Endothelial cell of umbilical vein (primary cell): Measurements from ENCODE around the gene SMC3. TPM values are rescaled to one million over a fixed set of nuclear protein-coding genes. Genes with fewer than 3 reads are reported as not detected.

Source experiments
- Bru-seq: library from RNA; stranded (reverse); fragments of 400-500 nt; gene quantifications from one replicate; lab custom pipeline; 2021; lab: Mats Ljungman, UMichigan
- BruChase-seq, 2 experiments: library from RNA; stranded (reverse); fragments of 400-500 nt; gene quantifications; one replicate each; lab custom pipeline; 2021; lab: Mats Ljungman, UMichigan
- BruUV-seq: library from RNA; stranded (reverse); fragments of 400-500 nt; replicated peaks from 2 replicates; lab custom pipeline; 2021; lab: Mats Ljungman, UMichigan
- CTCF ChIA-PET: fragments of 300-600, 350-600 bp; sonication (Branson Sonifier 250); formaldehyde crosslinking; loops from one replicate; lab custom pipeline; 2021; ENCODE audit warnings: antibody characterized with exemption, inconsistent platforms; lab: Charles Lee
- POLR2A ChIA-PET: fragments of 300-600, 350-600 bp; sonication (Branson Sonifier 250); formaldehyde crosslinking; loops from one replicate; lab custom pipeline; 2021; ENCODE audit warnings: antibody characterized with exemption, inconsistent platforms; lab: Charles Lee
- DNase-seq: peaks from one replicate; pipeline ENCODE4 v3.0.0-alpha.2; 2011; ENCODE audit warnings: low read depth, low spot score
- FAIRE-seq: peaks from 2 replicates; lab custom pipeline; 2011; peaks lifted over from hg19 to GRCh38; lab: Jason Lieb, UNC
- H2AFZ ChIP-seq: 2 replicates; pipeline ENCODE4 v1.6.0; 2012; ENCODE audit warnings: low read depth, low read length, control low read depth, inconsistent platforms
- H3K27ac ChIP-seq: 2 replicates; pipeline ENCODE4 v1.5.1; 2011; ENCODE audit warnings: low read depth, mild to moderate bottlenecking, control low read depth, low read length, moderate library complexity; ENCODE audit not compliant: insufficient read depth
- H3K27me3 ChIP-seq, 2 experiments: 2 replicates each; pipeline versions ENCODE4 v1.6.0 to v1.6.1; 2011; ENCODE audit warnings: low read length in 2 of 2, mixed read lengths in 1 of 2; ENCODE audit not compliant: control insufficient read depth in 2 of 2, insufficient read depth in 2 of 2
- H3K36me3 ChIP-seq, 2 experiments: 2 replicates in 1 of 2; 3 replicates in 1 of 2; pipeline ENCODE4 v1.5.1; 2011; ENCODE audit warnings: low read length in 2 of 2, mild to moderate bottlenecking in 1 of 2, moderate library complexity in 1 of 2; ENCODE audit not compliant: control insufficient read depth in 2 of 2, insufficient read depth in 2 of 2; ENCODE audit errors: extremely low read depth in 1 of 2
- H3K4me1 ChIP-seq: 3 replicates; pipeline ENCODE4 v1.5.1; 2011; ENCODE audit warnings: mild to moderate bottlenecking, low read length; ENCODE audit not compliant: control insufficient read depth, insufficient read depth; ENCODE audit errors: extremely low read depth
- H3K4me2 ChIP-seq: 2 replicates; pipeline ENCODE4 v1.6.1; 2011; ENCODE audit warnings: low read length, control low read depth, mixed read lengths; ENCODE audit not compliant: insufficient read depth
- H3K4me3 ChIP-seq, 3 experiments: fragments of 200-600 bp in 1 of 3; sonication (generic), shearing (Covaris generic) in 1 of 3; replicated peaks in 1 of 3; 2 replicates each; pipeline ENCODE4 v1.5.1; 2011 to 2016; ENCODE audit warnings: control low read depth in 3 of 3, low read length in 3 of 3, mild to moderate bottlenecking in 2 of 3, inconsistent platforms in 1 of 3, low read depth in 1 of 3, moderate library complexity in 1 of 3; ENCODE audit not compliant: insufficient read depth in 1 of 3
- H3K79me2 ChIP-seq: 2 replicates; pipeline ENCODE4 v1.6.0; 2012; ENCODE audit warnings: low read length, inconsistent platforms; ENCODE audit not compliant: control insufficient read depth, insufficient read depth
- H3K9ac ChIP-seq: replicated peaks from 2 replicates; pipeline ENCODE3; 2011; ENCODE audit warnings: low read length, control low read depth; ENCODE audit not compliant: insufficient read depth; ENCODE audit errors: extremely low read depth
- H3K9me1 ChIP-seq: replicated peaks from 3 replicates; pipeline ENCODE4 v1.6.0; 2011; ENCODE audit warnings: mild to moderate bottlenecking, low read length; ENCODE audit not compliant: control insufficient read depth, insufficient read depth; ENCODE audit errors: extremely low read depth
- H3K9me3 ChIP-seq: replicated peaks from 2 replicates; pipeline ENCODE4 v1.5.1; 2012; ENCODE audit warnings: low read length, inconsistent platforms; ENCODE audit not compliant: control insufficient read depth, insufficient read depth
- H4K20me1 ChIP-seq: replicated peaks from 2 replicates; pipeline ENCODE3; 2011; ENCODE audit warnings: mild to moderate bottlenecking, low read length; ENCODE audit not compliant: control insufficient read depth, insufficient read depth; ENCODE audit errors: extremely low read depth
- EZH2 ChIP-seq: IDR thresholded peaks from 2 replicates; pipeline ENCODE4 v1.6.1; 2012; ENCODE audit warnings: borderline replicate concordance, low read depth, mild to moderate bottlenecking, moderate library complexity, low read length, inconsistent platforms; ENCODE audit not compliant: severe bottlenecking
- FOS ChIP-seq: IDR thresholded peaks from 2 replicates; pipeline ENCODE4 v1.6.1; 2011; ENCODE audit warnings: mild to moderate bottlenecking, low read length, moderate library complexity, borderline replicate concordance; ENCODE audit not compliant: insufficient read depth
- GATA2 ChIP-seq: IDR thresholded peaks from 2 replicates; pipeline ENCODE4 v1.7.0; 2011; ENCODE audit warnings: low read depth, mild to moderate bottlenecking, moderate library complexity, mixed read lengths, low read length; ENCODE audit not compliant: insufficient read length, insufficient read depth
- JUN ChIP-seq: IDR thresholded peaks from 2 replicates; pipeline ENCODE4 v1.6.1; 2011; ENCODE audit warnings: borderline replicate concordance, low read depth; ENCODE audit not compliant: insufficient read length, insufficient read depth
- MYC ChIP-seq: IDR thresholded peaks from one replicate; pipeline ENCODE4 v1.6.1; 2011; ENCODE audit warnings: mild to moderate bottlenecking, low read depth, low read length
- POLR2A ChIP-seq: IDR thresholded peaks from 2 replicates; pipeline ENCODE4 v1.6.1; 2012; ENCODE audit warnings: low read depth, mild to moderate bottlenecking, control low read depth, low read length
- POLR2AphosphoS5 ChIP-seq: IDR thresholded peaks from 2 replicates; pipeline ENCODE4 v1.6.1; 2012; ENCODE audit warnings: low read depth, mild to moderate bottlenecking, control low read depth, low read length, moderate library complexity; ENCODE audit not compliant: insufficient read depth
- dilution Hi-C: fragments of 300-500 bp; cut with MboI; formaldehyde crosslinking; loops from one replicate; pipeline ENCODE4 v1.15.0; 2019; ENCODE audit warnings: low sequenced_read_pairs; ENCODE audit not compliant: extremely low pct_ligation_motif_present
- intact Hi-C: fragments of 100-400 bp; cut with micrococcal nuclease; formaldehyde crosslinking; loops from one replicate; pipeline ENCODE4 v1.10.0; 2022
- long read RNA-seq: library from polyadenylated mRNA; stranded (forward); transcript quantifications from one replicate; pipeline ENCODE4 v2.0.0, GENCODE V29; 2021
- polyA minus RNA-seq, 3 experiments: library from RNA; depleted of rRNA, polyadenylated mRNA; stranded (reverse); fragments of >200 nt; gene quantifications; 1 replicate in 1 of 3; 2 replicates in 2 of 3; pipeline ENCODE4 v1.2.3, GENCODE V29; 2011
- polyA plus RNA-seq, 4 experiments: library from polyadenylated mRNA; depleted of rRNA in 3 of 4; stranded (reverse) in 3 of 4; unstranded in 1 of 4; fragments of >200 nt; gene quantifications; 2 replicates each; pipeline versions ENCODE4 v1.2.1 to v1.2.3, GENCODE V29; 2011 to 2012; ENCODE audit warnings: missing spikeins in 1 of 4
- total RNA-seq: library from RNA; stranded (reverse); gene quantifications from 2 replicates; pipeline ENCODE4 v1.2.3, GENCODE V29; 2021
- TF ChIP-seq, protein P1 (sequence below): IDR thresholded peaks from 2 replicates; pipeline ENCODE4 v1.6.1; 2011; ENCODE audit not compliant: insufficient read depth, insufficient read length
- TF ChIP-seq, protein P2 (sequence below), 2 donors: IDR thresholded peaks; 1 replicate in 1 of 2; 2 replicates in 1 of 2; pipeline ENCODE4 v1.5.1; 2011; ENCODE audit warnings: low read length in 2 of 2, mild to moderate bottlenecking in 2 of 2, moderate library complexity in 2 of 2, control low read depth in 1 of 2, inconsistent platforms in 1 of 2, low read depth in 1 of 2; ENCODE audit not compliant: insufficient read depth in 1 of 2; ENCODE audit errors: extremely low read depth in 1 of 2

Gene SMC3
- total RNA-seq (44.2 and 45.0 TPM in 2 replicates), polyA plus RNA-seq (3.1 and 5.5 TPM in 2 replicates), polyA minus RNA-seq (8.4 and 8.5 TPM in 2 replicates), Bru-seq, nascent RNA (percentile 93 among the genes with signal in this experiment), BruChase-seq, experiment 1, labeled RNA remaining after a 6-hour chase (percentile 94 among the genes with signal in this experiment), BruChase-seq, experiment 2, labeled RNA remaining after a 2-hour chase (percentile 90 among the genes with signal in this experiment)
- polyA plus RNA-seq (2011; cell fraction: cytosol; rRNA removed) = 10.8 and 12.9 TPM in 2 replicates
- polyA plus RNA-seq (2011; cell fraction: nucleus; rRNA removed) = 10.5 and 16.9 TPM in 2 replicates
- polyA plus RNA-seq (2012) = 29.2 and 38.9 TPM in 2 replicates
- 19.0 TPM for polyA minus RNA-seq (2011; cell fraction: cytosol; rRNA and poly(A)+ RNA removed)
- 5.5 and 8.2 TPM in 2 replicates for polyA minus RNA-seq (2011; cell fraction: nucleus; rRNA and poly(A)+ RNA removed)
- long read RNA-seq, full-length matches to known transcripts = 91 of 104 reads
- long read RNA-seq, partial matches to known transcripts = 10 of 104 reads
- long read RNA-seq, other reads (novel, unspliced or antisense) = 3 of 104 reads

DNA sequence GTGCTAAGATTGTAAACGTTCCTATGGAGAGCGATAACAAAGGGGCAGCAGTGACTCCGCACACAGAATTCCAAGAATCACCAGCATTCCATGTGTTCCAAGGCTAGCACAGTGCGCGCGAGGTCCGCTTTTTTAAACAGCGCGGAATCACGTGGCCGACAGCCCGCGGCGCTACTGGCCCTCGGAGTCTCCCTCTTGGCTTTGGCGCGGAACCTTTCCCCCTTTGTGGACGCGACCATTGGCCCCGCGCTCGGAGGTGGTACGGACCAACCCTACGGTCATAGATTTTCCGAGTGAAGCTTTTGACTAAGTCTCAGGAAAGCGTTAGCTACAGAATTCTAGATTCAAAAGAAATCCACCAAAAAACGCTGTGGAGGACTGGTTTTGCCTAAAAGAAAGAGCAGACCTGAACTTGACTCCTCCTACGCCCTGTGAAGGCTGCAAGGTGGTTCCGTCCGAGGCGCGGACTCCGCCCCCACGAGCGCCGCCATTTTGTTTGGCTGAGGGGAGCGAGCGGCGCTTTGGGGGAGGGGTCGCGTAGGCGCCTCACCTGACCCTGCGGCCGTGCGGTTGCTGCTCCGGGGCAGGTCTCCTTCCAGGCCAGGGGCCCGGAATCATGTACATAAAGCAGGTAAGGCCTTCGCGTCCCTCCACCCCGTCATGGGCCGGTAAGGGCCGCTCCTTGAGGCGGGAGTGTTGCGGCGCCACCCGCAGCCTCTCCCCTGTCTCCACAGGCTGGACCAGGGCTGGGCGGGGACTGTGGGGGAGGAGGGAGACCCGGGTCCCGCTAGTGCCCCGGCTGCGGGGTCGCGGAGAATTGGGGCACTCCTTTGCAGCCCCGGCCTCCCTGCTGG, at the start of gene SMC3:
Gene SMC3 (plus strand): TSS at position 495 of the 854 bp plus-strand sequence. CDS start 122 bp downstream, at position 617.
- Histone ChIP-seq H3K27ac (peak within 1 kb of the TSS; percentile 96), H4K20me1 (no peaks in the 10 kb centered on the region), H2AFZ (peak within 1 kb of the TSS; percentile 83), H3K9me1 (no peaks in the 10 kb centered on the region), H3K27me3 (peaks cover 0 to 1% of the 10 kb centered on the region in 2 experiments), H3K36me3 (no peaks in the 10 kb centered on the region), H3K79me2 (peaks cover 47% of the 10 kb centered on the region), H3K9me3 (no peaks in the 10 kb centered on the region), H3K9ac (peak within 1 kb of the TSS; percentile 93), H3K4me3 (peak within 1 kb of the TSS; percentile 65 to 95 (median 90)), H3K4me1 (peaks cover 14% of the 10 kb centered on the region), H3K4me2 (peak within 1 kb of the TSS; percentile 95)
- peak; percentile 96 for DNase-seq
- CTCF ChIA-PET = no interaction called here
- TF ChIP-seq MYC (peak; percentile 82), GATA2 (no peak), EZH2 (no peak), POLR2A (peak; percentile 61), POLR2AphosphoS5 (peak; percentile 45), FOS (no peak), JUN (no peak)
- TF ChIP-seq, protein P1, sequence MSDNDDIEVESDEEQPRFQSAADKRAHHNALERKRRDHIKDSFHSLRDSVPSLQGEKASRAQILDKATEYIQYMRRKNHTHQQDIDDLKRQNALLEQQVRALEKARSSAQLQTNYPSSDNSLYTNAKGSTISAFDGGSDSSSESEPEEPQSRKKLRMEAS = peak; percentile 99
- TF ChIP-seq, protein P2, sequence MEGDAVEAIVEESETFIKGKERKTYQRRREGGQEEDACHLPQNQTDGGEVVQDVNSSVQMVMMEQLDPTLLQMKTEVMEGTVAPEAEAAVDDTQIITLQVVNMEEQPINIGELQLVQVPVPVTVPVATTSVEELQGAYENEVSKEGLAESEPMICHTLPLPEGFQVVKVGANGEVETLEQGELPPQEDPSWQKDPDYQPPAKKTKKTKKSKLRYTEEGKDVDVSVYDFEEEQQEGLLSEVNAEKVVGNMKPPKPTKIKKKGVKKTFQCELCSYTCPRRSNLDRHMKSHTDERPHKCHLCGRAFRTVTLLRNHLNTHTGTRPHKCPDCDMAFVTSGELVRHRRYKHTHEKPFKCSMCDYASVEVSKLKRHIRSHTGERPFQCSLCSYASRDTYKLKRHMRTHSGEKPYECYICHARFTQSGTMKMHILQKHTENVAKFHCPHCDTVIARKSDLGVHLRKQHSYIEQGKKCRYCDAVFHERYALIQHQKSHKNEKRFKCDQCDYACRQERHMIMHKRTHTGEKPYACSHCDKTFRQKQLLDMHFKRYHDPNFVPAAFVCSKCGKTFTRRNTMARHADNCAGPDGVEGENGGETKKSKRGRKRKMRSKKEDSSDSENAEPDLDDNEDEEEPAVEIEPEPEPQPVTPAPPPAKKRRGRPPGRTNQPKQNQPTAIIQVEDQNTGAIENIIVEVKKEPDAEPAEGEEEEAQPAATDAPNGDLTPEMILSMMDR (IDR thresholded peaks at IDR 0.05; ENCODE audit: extremely low read depth in 1 of 2, insufficient read depth in 1 of 2, low read depth in 1 of 2, low read length in 2 of 2) = no peak
- intact Hi-C loops = loop anchor here (1.0 to 5.0 kb wide), 5 partner anchors 34 to 261 kb away; no protein-coding TSS in a partner anchor
- no TSS peak for BruUV-seq
- POLR2A ChIA-PET = no interaction called here
- FAIRE-seq = peak; percentile 92
- dilution Hi-C loops = loop anchor here (10.0 kb wide), 1 partner anchor 213 kb away; no protein-coding TSS in a partner anchor
